Type B pancreatic cell (in vitro differentiated cells): Measurements from ENCODE around the gene AS3MT. TPM values are rescaled to one million over a fixed set of nuclear protein-coding genes. Genes with fewer than 3 reads are reported as not detected.

Experiments used
- DNase-seq: peaks from one replicate; pipeline ENCODE4 v3.0.0; 2021; ENCODE audit warnings: mixed read lengths; ENCODE audit not compliant: unreplicated experiment; ENCODE audit errors: extremely low spot score
- H3K27ac Mint-ChIP-seq: 2 replicates; pipeline ENCODE4 v1.8.0; 2021; ENCODE audit warnings: mild to moderate bottlenecking, mixed read lengths
- H3K27me3 Mint-ChIP-seq: 2 replicates; pipeline ENCODE4 v1.8.0; 2021; ENCODE audit warnings: mixed read lengths
- H3K36me3 Mint-ChIP-seq: 2 replicates; pipeline ENCODE4 v1.8.0; 2021; ENCODE audit warnings: mixed read lengths
- H3K4me1 Mint-ChIP-seq: one replicate; pipeline ENCODE4 v1.8.0; 2021; ENCODE audit warnings: mixed read lengths; ENCODE audit not compliant: unreplicated experiment
- H3K4me3 Mint-ChIP-seq: 2 replicates; pipeline ENCODE4 v1.8.0; 2021; ENCODE audit warnings: mild to moderate bottlenecking, mixed read lengths
- H3K9me3 Mint-ChIP-seq: 2 replicates; pipeline ENCODE4 v1.8.0; 2021; ENCODE audit warnings: mixed read lengths
- CTCF ChIP-seq: fragments of 200-600 bp; sonication (generic); conservative IDR thresholded peaks from 2 replicates; pipeline ENCODE4 v1.5.0; 2021; ENCODE audit warnings: antibody characterized with exemption, mild to moderate bottlenecking
- total RNA-seq: library from RNA; stranded (reverse); gene quantifications from 2 replicates; pipeline ENCODE4 v1.2.1, GENCODE V29; 2021; ENCODE audit warnings: low replicate concordance

Gene AS3MT
- total RNA-seq, 1 donor from 2014 or later, result 4.2 TPM

DNA sequence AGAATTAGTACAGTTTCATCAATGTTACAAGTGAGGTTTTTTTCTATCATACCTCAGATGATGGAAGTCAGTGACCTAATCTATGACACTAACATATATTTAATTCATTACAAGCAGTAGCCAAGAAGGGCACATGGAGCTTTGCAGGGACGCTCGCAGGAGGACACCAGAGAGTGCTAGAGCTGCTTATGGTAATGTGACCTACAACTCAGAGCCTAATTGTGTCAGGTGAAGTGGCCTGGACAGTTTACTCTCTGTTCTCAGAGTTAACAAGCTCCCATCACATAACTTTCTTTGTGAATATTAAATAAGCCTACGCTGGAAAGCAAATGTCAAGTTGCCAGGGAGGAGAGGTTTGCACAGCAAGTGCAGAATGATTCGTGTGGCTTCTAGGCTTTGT, 37.2 kb downstream of the AS3MT start:
- no peak for DNase-seq
- no peaks in the 10 kb centered on the region for H3K36me3 Mint-ChIP-seq
- H3K27ac Mint-ChIP-seq, result no peak overlapping the region
- no peak for TF ChIP-seq CTCF
- no peak overlapping the region for H3K4me3 Mint-ChIP-seq
- H3K4me1 Mint-ChIP-seq, result no peaks in the 10 kb centered on the region
- H3K27me3 Mint-ChIP-seq, result no peaks in the 10 kb centered on the region
- H3K9me3 Mint-ChIP-seq, result no peaks in the 10 kb centered on the region

GRCh38 chr10:102914781-102915180, 45.5 kb downstream of the AS3MT start:
- TF ChIP-seq CTCF, result no peak
- H3K27ac Mint-ChIP-seq, result no peak overlapping the region
- peaks cover 11% of the 10 kb centered on the region for H3K4me1 Mint-ChIP-seq
- no peak overlapping the region for H3K4me3 Mint-ChIP-seq
- H3K27me3 Mint-ChIP-seq, result peaks cover 7% of the 10 kb centered on the region
- H3K9me3 Mint-ChIP-seq, result no peaks in the 10 kb centered on the region
- no peaks in the 10 kb centered on the region for H3K36me3 Mint-ChIP-seq
- DNase-seq, result no peak

DNA sequence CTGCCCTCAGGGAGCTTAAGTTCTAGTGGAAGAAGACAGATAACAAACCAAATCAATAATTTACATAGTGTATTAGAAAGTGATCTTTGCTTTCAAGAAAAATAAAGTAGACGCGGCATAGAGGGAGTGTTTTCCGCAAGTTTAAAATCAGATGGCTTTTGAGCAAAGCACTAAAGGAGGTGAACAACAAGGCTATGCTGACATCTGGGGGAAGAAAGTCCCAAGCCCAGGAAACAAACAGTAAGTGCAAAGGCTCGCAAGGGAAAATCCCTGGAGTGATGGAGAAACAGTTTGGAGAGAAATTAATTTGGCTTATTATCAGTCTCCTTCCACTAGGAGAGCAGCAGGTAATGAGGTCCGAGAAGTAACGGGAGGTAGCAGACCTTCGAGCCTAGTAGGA, 46.9 kb downstream of the AS3MT start:
- Mint-ChIP-seq H3K4me1 (peaks cover 24% of the 10 kb centered on the region), H3K9me3 (no peaks in the 10 kb centered on the region), H3K27ac (peak overlapping the region; percentile 15), H3K27me3 (peaks cover 19% of the 10 kb centered on the region), H3K36me3 (no peaks in the 10 kb centered on the region), H3K4me3 (peak overlapping the region; percentile 84)
- no peak for DNase-seq
- TF ChIP-seq CTCF, result no peak

GRCh38 chr10:102917314-102917961, 48.2 kb downstream of the AS3MT start:
- Mint-ChIP-seq H3K4me3 (peak overlapping the region; percentile 95), H3K9me3 (no peaks in the 10 kb centered on the region), H3K27ac (peak overlapping the region; percentile 93), H3K27me3 (peaks cover 20% of the 10 kb centered on the region), H3K36me3 (peaks cover 3% of the 10 kb centered on the region), H3K4me1 (peaks cover 33% of the 10 kb centered on the region)
- TF ChIP-seq CTCF, result peak; percentile 99
- peak; percentile 88 for DNase-seq

GRCh38 chr10:102917962-102918816, 48.9 kb downstream of the AS3MT start, which contains the start of gene CNNM2:
TSS of gene CNNM2 (plus strand) at chr10:102918294. CDS start at chr10:102918481, 187 bp downstream.
- H3K9me3 Mint-ChIP-seq, result no peaks in the 10 kb centered on the region
- peaks cover 20% of the 10 kb centered on the region for H3K27me3 Mint-ChIP-seq
- TF ChIP-seq CTCF, result peak; percentile 14
- H3K27ac Mint-ChIP-seq, result peak within 1 kb of the TSS; percentile 93
- peaks cover 35% of the 10 kb centered on the region for H3K4me1 Mint-ChIP-seq
- DNase-seq, result peak; percentile 99
- peaks cover 5% of the 10 kb centered on the region for H3K36me3 Mint-ChIP-seq
- H3K4me3 Mint-ChIP-seq, result peak within 1 kb of the TSS; percentile 95
